HG03439 (cell line): ENCODE data around the gene SMARCB1.
A peak's percentile ranks its signal among the peaks of the same experiment; 100 is the strongest.

Source experiments
- ATAC-seq: cut with Tn5 transposase; IDR thresholded peaks from one replicate; pipeline ENCODE4 v1.9.1; 2021; ENCODE audit warnings: mild to moderate bottlenecking, moderate library complexity; ENCODE audit not compliant: unreplicated experiment

The SMARCB1 gene

GRCh38 chr22:23828800-23829680, 42.3 kb downstream of the SMARCB1 start:
- no peak for ATAC-seq

- ATAC-seq = no peak
These were observed 43.1 kb downstream of the SMARCB1 start for GRCh38 chr22:23829845-23830372.

- ATAC-seq = no peak
These were observed 44.5 kb downstream of the SMARCB1 start for GRCh38 chr22:23831261-23831660.

- no peak for ATAC-seq
These were observed 45.0 kb downstream of the SMARCB1 start for GRCh38 chr22:23831781-23832180.

GRCh38 chr22:23832226-23833016, 45.7 kb downstream of the SMARCB1 start:
- no peak for ATAC-seq

- no peak for ATAC-seq
These were observed 46.4 kb downstream of the SMARCB1 start for GRCh38 chr22:23833017-23833751.

GRCh38 chr22:23833911-23834317, 47.1 kb downstream of the SMARCB1 start:
- no peak for ATAC-seq

- ATAC-seq = no peak
These were observed 47.6 kb downstream of the SMARCB1 start for GRCh38 chr22:23834406-23834792.

GRCh38 chr22:23834793-23835483, 48.2 kb downstream of the SMARCB1 start:
- ATAC-seq = no peak

GRCh38 chr22:23835484-23836144, 48.8 kb downstream of the SMARCB1 start:
- ATAC-seq = no peak

- no peak for ATAC-seq
These were observed 49.5 kb downstream of the SMARCB1 start for GRCh38 chr22:23836281-23836680.

- no peak for ATAC-seq
These were observed 50.1 kb downstream of the SMARCB1 start for GRCh38 chr22:23836692-23837495.

- ATAC-seq = no peak
These were observed 50.7 kb downstream of the SMARCB1 start for GRCh38 chr22:23837496-23837859.

- peak; percentile 2 for ATAC-seq
These were observed 51.3 kb downstream of the SMARCB1 start for GRCh38 chr22:23837911-23838680.

GRCh38 chr22:23838681-23839468, 52.1 kb downstream of the SMARCB1 start, which contains the start of gene DERL3:
Gene DERL3, minus strand, starts transcription at chr22:23839006. Its CDS starts 19 bp downstream, at chr22:23838987.
- ATAC-seq = peak; percentile 78

- no peak for ATAC-seq
These were observed 53.3 kb downstream of the SMARCB1 start for GRCh38 chr22:23840026-23840425.

- ATAC-seq = no peak
These were observed 54.5 kb downstream of the SMARCB1 start for GRCh38 chr22:23841292-23841691.
